Cardiac septum (tissue), 1 donor: ENCODE data around the gene HFE. TPM values are rescaled to one million over a fixed set of nuclear protein-coding genes. Genes with fewer than 3 reads are reported as not detected.
A peak's percentile ranks its signal among the peaks of the same experiment; 100 is the strongest.
"Not testable (repeated sequence)": the region's sequence is repeated elsewhere in the genome, so short reads cannot be mapped to it uniquely, and the experiment has no call there.

Experiments
- DNase-seq: peaks from one replicate; pipeline ENCODE4 v3.0.0-alpha.2; 2020; ENCODE audit warnings: low spot score
- intact Hi-C: fragments of 100-400 bp; cut with DNase I; formaldehyde crosslinking; loops from one replicate; pipeline ENCODE4 v1.14.0; 2022
- long read RNA-seq: library from polyadenylated mRNA; unstranded; transcript quantifications from one replicate; pipeline ENCODE4 v2.0.0, GENCODE V29; 2021
- total RNA-seq: library from RNA; stranded (reverse); fragmentation: NEBNext Ultra II Directional; extraction: Animal tissue kit (Norgen Biotek cat#: 25700); gene quantifications from one replicate; pipeline ENCODE4 v1.2.1, GENCODE V29; 2021
- donor health status: DM: no; HTN: no; CAD: no.

Gene HFE, protein sequence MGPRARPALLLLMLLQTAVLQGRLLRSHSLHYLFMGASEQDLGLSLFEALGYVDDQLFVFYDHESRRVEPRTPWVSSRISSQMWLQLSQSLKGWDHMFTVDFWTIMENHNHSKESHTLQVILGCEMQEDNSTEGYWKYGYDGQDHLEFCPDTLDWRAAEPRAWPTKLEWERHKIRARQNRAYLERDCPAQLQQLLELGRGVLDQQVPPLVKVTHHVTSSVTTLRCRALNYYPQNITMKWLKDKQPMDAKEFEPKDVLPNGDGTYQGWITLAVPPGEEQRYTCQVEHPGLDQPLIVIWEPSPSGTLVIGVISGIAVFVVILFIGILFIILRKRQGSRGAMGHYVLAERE
- 2.4 TPM for total RNA-seq
- long read RNA-seq, partial matches to known transcripts = 0 of 2 reads
- long read RNA-seq, other reads (novel, unspliced or antisense) = 2 of 2 reads

DNA sequence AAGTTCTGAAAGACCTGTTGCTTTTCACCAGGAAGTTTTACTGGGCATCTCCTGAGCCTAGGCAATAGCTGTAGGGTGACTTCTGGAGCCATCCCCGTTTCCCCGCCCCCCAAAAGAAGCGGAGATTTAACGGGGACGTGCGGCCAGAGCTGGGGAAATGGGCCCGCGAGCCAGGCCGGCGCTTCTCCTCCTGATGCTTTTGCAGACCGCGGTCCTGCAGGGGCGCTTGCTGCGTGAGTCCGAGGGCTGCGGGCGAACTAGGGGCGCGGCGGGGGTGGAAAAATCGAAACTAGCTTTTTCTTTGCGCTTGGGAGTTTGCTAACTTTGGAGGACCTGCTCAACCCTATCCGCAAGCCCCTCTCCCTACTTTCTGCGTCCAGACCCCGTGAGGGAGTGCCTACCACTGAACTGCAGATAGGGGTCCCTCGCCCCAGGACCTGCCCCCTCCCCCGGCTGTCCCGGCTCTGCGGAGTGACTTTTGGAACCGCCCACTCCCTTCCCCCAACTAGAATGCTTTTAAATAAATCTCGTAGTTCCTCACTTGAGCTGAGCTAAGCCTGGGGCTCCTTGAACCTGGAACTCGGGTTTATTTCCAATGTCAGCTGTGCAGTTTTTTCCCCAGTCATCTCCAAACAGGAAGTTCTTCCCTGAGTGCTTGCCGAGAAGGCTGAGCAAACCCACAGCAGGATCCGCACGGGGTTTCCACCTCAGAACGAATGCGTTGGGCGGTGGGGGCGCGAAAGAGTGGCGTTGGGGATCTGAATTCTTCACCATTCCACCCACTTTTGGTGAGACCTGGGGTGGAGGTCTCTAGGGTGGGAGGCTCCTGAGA is at the start of gene HFE:
HFE (plus strand) TSS at position 146 of the 832 bp plus-strand sequence; CDS start at position 158, 12 bp downstream.
- intact Hi-C loops = no loop called here
- no peak for DNase-seq

DNA sequence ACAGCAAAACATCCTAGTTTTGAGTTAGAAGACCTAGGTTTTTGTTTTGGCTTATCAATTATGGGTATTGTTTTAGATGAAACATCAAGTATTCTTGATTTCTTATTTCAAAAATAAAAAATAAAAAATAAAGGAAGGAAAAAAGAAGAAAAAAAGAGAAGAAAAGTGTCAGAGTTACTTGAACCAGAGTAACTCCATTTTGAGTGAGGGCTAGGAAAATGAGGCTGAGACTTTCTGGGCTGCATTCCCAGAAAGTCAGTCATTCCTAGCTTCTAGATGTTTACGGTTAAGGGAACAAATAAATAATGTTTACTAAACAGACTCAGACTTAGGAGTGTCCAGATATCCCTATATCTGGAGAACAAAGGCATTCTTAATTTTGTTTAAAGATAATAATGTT is 45.3 kb upstream of the HFE start:
- no peak for DNase-seq
- intact Hi-C loops = no loop called here

GRCh38 chr6:26043384-26044139 is 43.7 kb upstream of the HFE start:
- DNase-seq = peak; percentile 81
- intact Hi-C loops = no loop called here

DNA sequence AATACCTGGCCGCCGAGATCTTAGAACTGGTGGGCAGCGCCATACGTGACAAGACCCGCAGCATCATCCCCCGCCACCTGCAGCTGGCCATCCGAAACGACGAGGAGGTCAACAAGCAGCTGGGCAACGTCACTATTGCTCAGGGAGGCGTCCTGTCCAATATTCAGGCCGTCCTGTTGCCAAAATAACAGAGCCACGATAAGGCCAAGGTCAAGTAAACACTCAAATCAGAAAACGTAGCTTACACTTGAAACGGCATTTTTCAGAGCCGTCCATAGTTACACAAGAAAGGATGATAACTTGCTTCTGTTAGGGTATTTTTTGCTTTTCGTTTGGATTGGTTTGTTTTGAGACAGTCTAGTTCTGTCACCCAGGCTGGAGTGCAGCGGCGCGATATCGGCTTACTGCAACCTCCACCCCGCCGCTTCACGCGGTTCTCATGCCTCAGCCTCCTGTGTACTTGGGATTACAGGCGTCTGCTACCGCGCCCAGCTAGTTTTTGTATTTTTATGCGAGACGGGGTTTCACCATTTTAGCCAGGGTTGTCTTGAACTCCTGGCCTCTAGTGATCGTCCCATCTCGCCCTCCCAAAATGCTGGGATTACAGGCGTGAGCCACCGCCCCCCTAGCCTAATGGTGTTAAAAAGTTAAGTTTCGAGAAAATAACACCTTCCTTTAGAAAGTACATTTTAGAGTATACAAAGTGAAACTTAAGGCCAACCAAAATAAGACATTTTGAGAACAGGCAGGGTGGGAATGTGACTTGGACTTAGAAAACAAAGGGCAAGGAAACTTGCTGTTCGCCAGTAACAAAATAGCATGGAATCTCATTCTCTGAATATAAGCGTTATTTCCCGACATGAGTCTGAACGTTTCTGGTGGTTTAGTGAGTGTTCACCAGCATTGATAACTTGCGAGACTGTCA is 42.8 kb upstream of the HFE start:
- DNase-seq = no peak
- intact Hi-C loops = no loop called here

DNA sequence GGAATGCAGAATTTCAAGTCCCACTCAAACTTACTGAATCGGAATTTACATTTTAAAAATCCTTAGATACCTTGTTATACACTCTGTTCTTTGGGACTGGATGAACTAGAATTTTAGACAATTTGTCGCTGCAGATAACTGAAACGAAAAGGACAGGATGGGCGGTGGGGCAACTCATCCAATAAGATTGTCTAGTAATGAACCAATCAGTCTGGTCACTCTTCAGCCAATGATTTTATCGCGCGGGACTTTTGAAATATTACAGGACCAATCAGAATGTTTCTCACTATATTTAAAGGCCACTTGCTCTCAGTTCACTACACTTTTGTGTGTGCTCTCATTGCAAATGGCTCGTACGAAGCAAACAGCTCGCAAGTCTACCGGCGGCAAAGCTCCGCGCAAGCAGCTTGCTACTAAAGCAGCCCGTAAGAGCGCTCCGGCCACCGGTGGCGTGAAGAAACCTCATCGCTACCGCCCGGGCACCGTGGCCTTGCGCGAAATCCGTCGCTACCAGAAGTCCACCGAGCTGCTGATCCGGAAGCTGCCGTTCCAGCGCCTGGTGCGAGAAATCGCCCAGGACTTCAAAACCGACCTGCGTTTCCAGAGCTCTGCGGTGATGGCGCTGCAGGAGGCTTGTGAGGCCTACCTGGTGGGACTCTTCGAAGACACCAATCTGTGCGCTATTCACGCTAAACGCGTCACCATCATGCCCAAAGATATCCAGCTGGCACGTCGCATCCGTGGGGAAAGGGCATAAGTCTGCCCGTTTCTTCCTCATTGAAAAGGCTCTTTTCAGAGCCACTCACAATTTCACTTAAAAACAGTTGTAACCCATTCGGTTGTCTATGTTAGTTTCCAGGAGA is 41.9 kb upstream of the HFE start:
- intact Hi-C loops = no loop called here
- DNase-seq = no peak

- no peak for DNase-seq
- intact Hi-C loops = no loop called here
These were observed 41.3 kb upstream of the HFE start for GRCh38 chr6:26045928-26046368.

GRCh38 chr6:26047329-26047728 is 39.9 kb upstream of the HFE start:
- intact Hi-C loops = not testable (repeated sequence)

GRCh38 chr6:26048590-26048989 is 38.6 kb upstream of the HFE start:
- intact Hi-C loops = no loop called here
- DNase-seq = no peak

More at GRCh38 chr6:26047329-26047728, 39.9 kb upstream of the HFE start:
- not testable (repeated sequence) for DNase-seq

- intact Hi-C loops = loop anchor here (10.0 kb wide), 1 partner anchor 233 kb away; a partner anchor contains a TSS
- DNase-seq = no peak
These were observed 35.4 kb upstream of the HFE start for GRCh38 chr6:26051665-26052310.

DNA sequence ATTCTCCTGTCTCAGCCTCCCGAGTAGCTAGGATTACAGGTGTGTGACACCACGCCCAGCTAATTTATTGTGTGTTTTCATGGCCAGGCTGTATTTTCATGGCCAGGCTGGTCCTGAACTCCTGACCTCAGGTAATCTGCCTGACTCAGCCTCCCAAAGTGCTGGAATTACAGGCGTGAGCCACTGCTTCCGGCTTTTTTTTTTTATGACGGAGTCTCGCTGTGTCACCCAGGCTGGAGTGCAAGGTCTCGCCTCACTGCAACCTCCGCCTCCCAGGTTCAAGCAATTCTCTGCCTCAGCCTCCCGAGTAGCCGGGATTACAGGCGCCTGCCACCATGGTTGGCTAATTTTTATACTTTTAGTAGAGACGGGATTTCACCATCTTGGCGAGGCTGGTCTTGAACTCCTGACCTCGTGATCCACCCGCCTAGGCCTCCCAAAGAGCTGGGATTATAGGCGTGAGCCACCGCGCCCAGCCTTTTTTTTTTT is 34.4 kb upstream of the HFE start:
- DNase-seq = not testable (repeated sequence)
- intact Hi-C loops = loop anchor here (10.0 kb wide), 1 partner anchor 232 kb away; a partner anchor contains a TSS

- intact Hi-C loops = loop anchor here (10.0 kb wide), 1 partner anchor 231 kb away; a partner anchor contains a TSS
- DNase-seq = no peak
These were observed 33.0 kb upstream of the HFE start for GRCh38 chr6:26053992-26054780.

- intact Hi-C loops = loop anchor here (10.0 kb wide), 1 partner anchor 230 kb away; a partner anchor contains a TSS
- peak; percentile 93 for DNase-seq
These were observed 32.2 kb upstream of the HFE start for GRCh38 chr6:26054781-26055718.

- peak; percentile 96 for DNase-seq
- intact Hi-C loops = loop anchor here (1.0 to 10.0 kb wide), 4 partner anchors 29 to 229 kb away; a partner anchor contains a TSS
These were observed 31.3 kb upstream of the HFE start for GRCh38 chr6:26055719-26056582.
